HUES64 (cell line): Measurements from ENCODE around the gene PHKB.

Experiments
- H3K27ac ChIP-seq: 2 replicates; pipeline ENCODE4 v1.7.0; 2013; ENCODE audit warnings: low read depth, low read length, inconsistent platforms
- H3K27me3 ChIP-seq: 2 replicates; pipeline ENCODE4 v1.6.1; 2013; ENCODE audit warnings: mild to moderate bottlenecking, low read length; ENCODE audit not compliant: insufficient read depth
- H3K36me3 ChIP-seq: 2 replicates; pipeline ENCODE4 v1.6.1; 2013; ENCODE audit warnings: mild to moderate bottlenecking, low read length; ENCODE audit not compliant: insufficient read depth
- H3K4me1 ChIP-seq: 2 replicates; pipeline ENCODE4 v1.6.1; 2013; ENCODE audit warnings: mild to moderate bottlenecking, low read length, moderate library complexity; ENCODE audit not compliant: insufficient read depth
- H3K4me3 ChIP-seq: 2 replicates; pipeline ENCODE4 v1.5.1; 2013; ENCODE audit warnings: mild to moderate bottlenecking, low read length, moderate library complexity
- H3K9ac ChIP-seq: 2 replicates; pipeline ENCODE4 v1.6.1; 2013; ENCODE audit warnings: mild to moderate bottlenecking, low read depth, low read length
- H3K9me3 ChIP-seq: 2 replicates; pipeline ENCODE4 v1.6.1; 2013; ENCODE audit warnings: low read depth, low read length; ENCODE audit not compliant: insufficient read depth
- WGBS: fragments of 150-250, 120-280 bp; methylation state at CpG from one replicate; pipeline ENCODE4 v1.1.7; 2013; ENCODE audit warnings: missing lambda C conversion rate; 5-methylcytosine and 5-hydroxymethylcytosine counted together

Gene PHKB

DNA sequence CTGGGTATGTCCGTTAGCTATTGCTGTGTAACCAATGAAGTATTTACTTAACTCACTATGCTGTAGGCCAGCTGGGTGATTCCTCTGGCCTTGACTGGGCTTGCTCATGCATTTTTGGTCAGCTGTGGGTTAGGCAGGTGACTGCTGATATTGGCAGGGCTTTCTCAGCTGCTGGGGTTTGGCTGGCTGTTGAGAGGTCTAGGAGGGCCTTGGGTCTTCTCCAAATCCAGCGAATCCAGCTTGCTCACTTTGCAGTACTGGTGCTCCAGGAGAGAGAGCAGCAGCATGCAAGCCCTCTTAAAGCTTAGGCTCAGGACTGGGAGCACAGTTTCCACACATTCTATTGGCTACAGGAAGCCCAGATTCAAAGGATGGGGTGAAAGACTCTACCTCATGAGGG is 270.1 kb downstream of the PHKB start:
- no peak overlapping the region for H3K27ac ChIP-seq
- WGBS: 99% methylated on average over 2 of the region's 2 CpGs

DNA sequence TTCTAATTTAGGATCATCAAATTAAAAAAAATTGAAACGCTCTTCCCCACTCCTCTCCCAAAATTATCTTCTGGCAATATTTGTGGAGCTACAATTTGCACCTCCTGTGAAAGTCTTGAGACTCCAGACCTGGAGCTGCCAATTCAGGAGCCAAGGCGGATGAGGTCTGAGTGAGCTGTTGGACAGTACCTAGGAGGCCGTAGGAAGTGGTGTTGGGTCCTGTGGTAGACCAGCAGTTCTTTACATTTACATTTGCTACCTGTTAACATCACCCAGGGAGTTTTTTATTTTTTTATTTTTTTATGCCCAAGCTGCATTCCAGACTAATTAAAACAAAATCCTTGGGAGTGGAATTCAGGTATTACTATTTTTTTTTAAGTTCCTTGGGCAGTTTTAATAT is 271.0 kb downstream of the PHKB start:
- no peaks in the 10 kb centered on the region for H3K36me3 ChIP-seq
- peaks cover 39% of the 10 kb centered on the region for H3K4me1 ChIP-seq
- no peaks in the 10 kb centered on the region for H3K9me3 ChIP-seq
- WGBS: 82% methylated on average over 3 of the region's 3 CpGs
- H3K27me3 ChIP-seq: no peaks in the 10 kb centered on the region
- no peak overlapping the region for H3K9ac ChIP-seq
- no peak overlapping the region for H3K27ac ChIP-seq
- no peak overlapping the region; the same call in 1 of the 2 replicates for H3K4me3 ChIP-seq

More for the DNA sequence above, 270.1 kb downstream of the PHKB start:
- Histone ChIP-seq H3K4me1 (peaks cover 39% of the 10 kb centered on the region), H3K27me3 (no peaks in the 10 kb centered on the region), H3K9me3 (no peaks in the 10 kb centered on the region), H3K9ac (no peak overlapping the region), H3K36me3 (no peaks in the 10 kb centered on the region), H3K4me3 (no peak overlapping the region)

DNA sequence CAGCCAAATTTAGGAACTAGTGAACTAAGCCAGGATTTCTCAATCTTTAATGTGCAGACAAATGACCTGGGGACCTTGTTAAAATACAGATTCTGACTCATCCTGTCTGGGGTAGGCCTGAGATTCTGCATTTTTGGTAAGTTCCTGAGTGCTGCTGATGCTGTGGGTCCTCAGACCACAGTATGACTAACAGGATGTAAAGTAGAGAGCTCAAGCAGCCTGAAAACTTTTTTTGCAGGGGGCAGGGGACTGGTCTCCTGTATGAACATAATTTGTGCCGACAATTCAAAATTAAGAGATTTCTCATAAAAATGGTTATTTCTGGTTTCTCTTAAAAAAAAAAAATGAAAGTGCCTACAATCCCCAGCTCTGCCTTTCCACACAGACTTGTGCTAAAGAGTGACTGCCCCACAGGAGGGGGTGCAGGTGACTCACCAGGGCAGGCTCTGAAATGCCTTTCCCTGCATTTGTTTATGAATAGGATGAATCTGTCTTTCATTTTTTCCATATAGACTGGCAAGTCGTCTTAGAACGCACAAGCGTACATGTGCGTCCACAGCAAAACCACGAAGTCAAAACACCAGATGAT is 271.5 kb downstream of the PHKB start:
- Histone ChIP-seq H3K27me3 (no peaks in the 10 kb centered on the region), H3K27ac (no peak overlapping the region), H3K9ac (no peak overlapping the region), H3K4me1 (peaks cover 39% of the 10 kb centered on the region), H3K36me3 (no peaks in the 10 kb centered on the region), H3K9me3 (no peaks in the 10 kb centered on the region), H3K4me3 (no peak overlapping the region; the same call in 1 of the 2 replicates)
- 50% methylated on average over 6 of the region's 6 CpGs for WGBS

DNA sequence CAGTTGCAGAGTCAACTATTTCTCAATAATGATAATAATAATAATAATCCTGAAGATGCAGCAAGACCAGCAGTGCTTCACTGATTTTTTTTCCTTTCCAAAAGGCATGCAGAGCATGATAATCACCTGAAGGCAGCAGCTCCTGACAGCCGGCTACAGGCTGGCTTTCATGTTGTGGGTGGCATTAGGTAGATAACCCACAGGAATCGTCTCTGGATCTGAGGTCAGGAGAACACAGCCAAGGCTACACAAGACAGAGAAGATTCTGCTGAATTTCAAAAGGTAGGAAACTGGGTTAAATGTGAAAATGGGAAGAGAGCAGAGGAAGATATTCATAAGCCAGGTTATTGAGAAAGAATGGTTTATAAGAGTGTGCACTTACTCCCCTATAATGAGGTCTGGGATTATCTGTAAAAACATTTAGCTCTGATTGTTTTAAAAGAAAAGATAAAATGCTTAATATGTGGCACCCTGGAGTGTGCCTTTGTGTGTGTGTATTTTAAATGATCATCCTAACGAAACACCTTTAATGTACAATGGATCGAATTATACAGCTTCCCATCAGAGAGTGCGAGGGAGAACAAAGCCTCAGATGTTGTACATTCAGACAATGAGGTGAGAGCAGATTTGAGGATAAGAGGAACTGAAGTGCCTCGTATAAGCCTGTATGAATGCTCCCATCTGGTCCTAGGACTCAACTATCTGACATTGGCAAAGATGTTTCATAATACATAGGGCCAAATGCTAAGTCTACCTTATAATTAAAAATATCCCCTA is 273.1 kb downstream of the PHKB start:
- peaks cover 39% of the 10 kb centered on the region for H3K4me1 ChIP-seq

DNA sequence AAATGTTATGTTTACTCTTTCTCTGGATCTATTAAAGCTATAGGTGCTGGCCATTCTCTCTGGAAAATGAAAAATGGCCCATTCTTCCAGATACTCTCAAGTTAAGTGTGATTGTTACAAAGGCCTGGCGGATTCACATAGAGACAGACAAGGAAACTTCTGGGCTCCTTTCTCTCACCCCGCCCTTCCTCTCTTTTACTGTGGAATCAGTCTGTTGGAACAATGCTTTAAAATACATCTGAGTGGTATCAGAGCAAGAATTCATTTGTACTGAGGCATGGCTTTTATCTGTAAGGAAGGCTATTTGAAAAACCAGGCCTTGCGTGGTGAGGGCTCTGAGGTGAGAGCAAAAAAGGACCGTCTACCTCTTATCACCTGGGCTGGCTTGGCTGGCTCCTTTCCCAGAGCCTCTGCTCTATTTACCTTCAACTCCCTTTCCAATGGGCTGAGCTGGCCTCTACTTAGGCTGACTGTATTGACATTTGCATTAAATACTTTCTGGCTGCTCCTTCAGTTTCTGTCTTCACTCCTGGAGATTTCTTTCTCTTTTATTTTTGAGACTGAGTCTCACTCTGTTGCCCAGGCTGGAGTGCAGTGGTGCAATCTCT is 274.0 kb downstream of the PHKB start:
- peaks cover 10% of the 10 kb centered on the region; the same call in 1 of the 2 replicates for H3K9me3 ChIP-seq
- no peaks in the 10 kb centered on the region for H3K36me3 ChIP-seq
- no peak overlapping the region for H3K4me3 ChIP-seq
- no peak overlapping the region for H3K27ac ChIP-seq
- peaks cover 39% of the 10 kb centered on the region for H3K4me1 ChIP-seq
- no peak overlapping the region for H3K9ac ChIP-seq
- no peaks in the 10 kb centered on the region for H3K27me3 ChIP-seq
- WGBS: 95% methylated on average over 4 of the region's 4 CpGs

More for the DNA sequence above, 273.1 kb downstream of the PHKB start:
- 90% methylated on average over 6 of the region's 6 CpGs for WGBS
- Histone ChIP-seq H3K36me3 (no peaks in the 10 kb centered on the region), H3K4me3 (no peak overlapping the region), H3K27ac (no peak overlapping the region), H3K9ac (no peak overlapping the region), H3K9me3 (peaks cover 6% of the 10 kb centered on the region; the same call in 1 of the 2 replicates), H3K27me3 (no peaks in the 10 kb centered on the region)

DNA sequence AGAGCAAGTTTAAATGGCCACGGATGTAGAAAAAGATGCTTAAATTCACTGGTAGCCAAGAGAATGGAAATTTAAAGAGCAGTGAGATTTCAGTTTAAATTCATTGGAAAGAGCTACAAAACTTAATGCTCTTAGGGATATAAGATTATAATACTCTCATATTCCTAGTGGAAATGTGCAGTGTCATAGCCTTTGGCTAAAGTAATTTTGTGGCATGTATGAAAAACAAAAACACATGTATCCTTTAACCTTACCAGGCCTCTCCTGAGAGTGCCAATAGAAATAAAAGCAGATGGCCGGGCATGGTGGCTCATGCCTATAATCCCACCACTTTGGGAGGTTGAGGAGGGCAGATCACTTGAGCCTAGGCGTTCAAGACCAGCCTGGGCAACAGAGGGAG is 289.2 kb downstream of the PHKB start:
- 94% methylated on average over 3 of the region's 3 CpGs for WGBS
- Histone ChIP-seq H3K9ac (no peak overlapping the region), H3K4me1 (no peaks in the 10 kb centered on the region)

More for the DNA sequence above, 289.2 kb downstream of the PHKB start:
- no peaks in the 10 kb centered on the region for H3K36me3 ChIP-seq
- H3K4me3 ChIP-seq: no peak overlapping the region
- H3K9me3 ChIP-seq: no peaks in the 10 kb centered on the region
- no peaks in the 10 kb centered on the region for H3K27me3 ChIP-seq
- no peak overlapping the region for H3K27ac ChIP-seq
